GM13976 (cell line): ENCODE results near the gene PJA1.
A peak's percentile ranks its signal among the peaks of the same experiment; 100 is the strongest.

Experiments used
- DNase-seq: peaks from one replicate; pipeline ENCODE4 v3.0.0; 2012; ENCODE audit warnings: low spot score
- CTCF ChIP-seq: IDR thresholded peaks from 2 replicates; pipeline ENCODE4 v1.5.1; 2012; ENCODE audit warnings: borderline replicate concordance, mild to moderate bottlenecking; ENCODE audit not compliant: insufficient read depth; ENCODE audit errors: extremely low read depth, missing control alignments, control extremely low read depth
- in situ Hi-C: fragments of 300-500 bp; cut with MboI; formaldehyde crosslinking; loops from one replicate; pipeline ENCODE4 v1.12.0; 2022; ENCODE audit warnings: low sequenced_read_pairs, mixed read lengths, inconsistent platforms; ENCODE audit not compliant: unreplicated experiment

Gene PJA1

DNA sequence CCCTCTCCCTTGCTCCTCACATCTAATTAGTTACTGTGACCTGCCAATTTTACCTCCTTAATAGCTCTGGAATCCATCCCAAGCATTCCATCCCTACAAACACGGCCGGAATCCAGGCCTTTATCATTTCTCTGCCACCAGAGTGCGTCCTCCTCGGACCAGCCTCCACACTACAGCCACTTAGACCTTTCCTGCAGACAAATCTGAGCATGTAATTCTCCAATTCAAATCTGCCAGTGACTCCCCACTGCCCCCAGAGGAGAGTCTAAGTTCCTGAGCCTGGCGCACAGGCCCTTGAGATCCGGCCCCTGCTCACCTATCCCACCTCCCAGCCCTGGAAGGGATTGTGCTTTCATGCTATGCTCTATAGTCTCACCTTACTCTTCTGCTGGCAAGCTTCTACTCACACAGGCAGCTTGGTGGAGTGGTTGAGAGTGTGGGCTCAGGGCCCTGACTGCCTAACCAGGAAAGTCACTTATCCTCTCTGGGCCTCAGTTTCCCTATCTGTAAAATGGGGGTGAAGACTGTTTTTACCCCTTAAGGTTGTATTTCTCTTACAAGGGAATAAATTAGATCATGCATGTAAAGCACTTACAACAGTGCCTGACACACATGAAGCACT lies 31.2 kb downstream of the PJA1 start:
- TF ChIP-seq CTCF, result peak; percentile 9
- DNase-seq, result no peak
- in situ Hi-C loops, result no loop called here

DNA sequence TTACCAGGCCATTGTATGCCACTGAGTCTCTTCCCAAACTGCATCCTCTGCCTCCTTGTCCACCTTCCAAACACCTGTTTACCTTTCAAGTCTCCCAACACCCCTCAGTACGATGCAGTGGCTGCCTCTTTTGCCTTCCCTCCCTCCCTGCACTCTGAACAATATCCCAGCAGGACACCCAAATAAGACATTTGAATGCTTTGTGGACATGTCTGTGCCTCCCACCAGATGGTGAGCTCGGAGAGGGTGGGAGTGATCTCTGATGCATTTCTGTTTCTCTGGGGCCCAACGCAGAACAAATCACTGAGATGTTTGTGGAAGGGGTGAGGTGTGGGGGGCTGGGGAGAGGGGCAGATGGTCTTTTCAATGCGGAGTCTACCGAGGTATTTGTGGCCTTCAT lies 33.4 kb downstream of the PJA1 start:
- no peak for TF ChIP-seq CTCF
- DNase-seq, result no peak
- in situ Hi-C loops, result no loop called here

DNA sequence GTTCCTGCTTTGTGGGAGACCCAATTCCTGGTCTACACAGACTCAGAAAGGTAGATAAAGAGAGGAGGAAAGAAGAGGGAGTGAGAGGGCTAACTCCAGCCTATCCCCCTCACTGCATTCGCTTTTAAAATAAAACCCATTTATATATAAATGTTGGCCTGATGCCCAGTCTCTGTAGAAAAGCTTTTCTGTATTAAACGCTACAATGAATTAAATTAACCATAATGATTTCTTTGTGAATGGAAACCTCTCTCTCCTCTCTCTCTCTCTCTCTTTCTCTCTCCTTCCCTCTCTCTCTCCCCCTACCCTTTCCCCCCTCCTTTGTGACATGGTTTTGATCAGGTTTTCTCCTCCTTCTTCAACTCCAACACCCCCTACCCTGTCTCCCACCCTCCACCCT lies 34.8 kb downstream of the PJA1 start:
- DNase-seq, result no peak
- no peak for TF ChIP-seq CTCF

GRCh38 chrX:69128588-69128987 lies 36.7 kb downstream of the PJA1 start:
- no peak for TF ChIP-seq CTCF
- no peak for DNase-seq
- in situ Hi-C loops, result no loop called here

More for the DNA sequence above, 34.8 kb downstream of the PJA1 start:
- in situ Hi-C loops, result no loop called here

- in situ Hi-C loops, result no loop called here
- TF ChIP-seq CTCF, result no peak
- DNase-seq, result no peak
Observed at GRCh38 chrX:69127466-69127865, 37.8 kb downstream of the PJA1 start.

DNA sequence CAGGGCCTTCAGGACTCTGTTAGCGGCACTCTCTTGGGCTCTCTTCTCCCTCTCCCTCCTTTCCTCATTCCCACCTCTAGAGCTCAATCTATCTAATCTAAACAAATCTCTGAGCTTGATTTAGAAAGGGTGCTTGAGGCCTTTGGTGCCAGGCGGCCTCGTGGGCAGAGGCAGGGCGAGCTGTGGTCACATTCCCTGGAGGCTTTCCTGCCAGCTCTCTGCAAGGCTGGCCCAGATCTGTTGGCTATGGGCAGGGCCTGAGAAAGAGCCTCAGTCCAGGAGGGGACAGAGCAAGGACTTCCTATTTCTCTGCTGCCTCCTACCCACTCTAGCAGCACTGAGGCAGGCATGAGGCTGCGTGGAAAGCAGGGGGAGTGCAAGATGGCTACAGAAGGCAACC lies 38.6 kb downstream of the PJA1 start:
- TF ChIP-seq CTCF, result no peak
- no peak for DNase-seq
- in situ Hi-C loops, result no loop called here
